SW480 (cell line): ENCODE measurements around the gene SAMD7.

ENCODE experiments used
- DNase-seq: peaks from one replicate; pipeline ENCODE4 v3.0.0-alpha.2; 2016; ENCODE audit warnings: low spot score

SAMD7 gene

GRCh38 chr3:169907944-169908343 lies 3.4 kb upstream of the SAMD7 start:
- DNase-seq = no peak

DNA sequence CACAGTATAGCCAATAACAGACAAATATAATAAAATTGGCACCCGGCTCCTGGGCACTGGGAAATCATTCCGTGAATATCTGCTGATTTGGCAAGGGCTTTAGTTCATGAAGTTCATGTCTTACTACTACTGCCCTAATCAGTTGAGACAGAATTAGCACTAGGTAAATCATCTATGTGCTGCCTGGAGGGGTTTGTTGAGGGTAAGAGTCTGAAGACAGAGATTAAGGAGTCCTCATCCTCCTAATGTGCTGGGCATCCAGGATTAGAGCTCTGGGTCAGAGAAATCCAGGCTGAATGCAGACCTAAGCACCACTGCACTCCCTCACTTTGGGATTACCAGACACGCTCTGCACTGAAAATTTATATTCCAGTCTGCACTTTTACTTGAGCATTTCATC lies 2.0 kb downstream of the SAMD7 start:
- DNase-seq = no peak

- DNase-seq = peak; percentile 23
Observed at GRCh38 chr3:169914321-169914720, 2.9 kb downstream of the SAMD7 start.

GRCh38 chr3:169923189-169923588 lies 11.8 kb downstream of the SAMD7 start:
- DNase-seq = no peak

- DNase-seq = no peak
Observed at GRCh38 chr3:169923831-169924230, 12.5 kb downstream of the SAMD7 start.

DNA sequence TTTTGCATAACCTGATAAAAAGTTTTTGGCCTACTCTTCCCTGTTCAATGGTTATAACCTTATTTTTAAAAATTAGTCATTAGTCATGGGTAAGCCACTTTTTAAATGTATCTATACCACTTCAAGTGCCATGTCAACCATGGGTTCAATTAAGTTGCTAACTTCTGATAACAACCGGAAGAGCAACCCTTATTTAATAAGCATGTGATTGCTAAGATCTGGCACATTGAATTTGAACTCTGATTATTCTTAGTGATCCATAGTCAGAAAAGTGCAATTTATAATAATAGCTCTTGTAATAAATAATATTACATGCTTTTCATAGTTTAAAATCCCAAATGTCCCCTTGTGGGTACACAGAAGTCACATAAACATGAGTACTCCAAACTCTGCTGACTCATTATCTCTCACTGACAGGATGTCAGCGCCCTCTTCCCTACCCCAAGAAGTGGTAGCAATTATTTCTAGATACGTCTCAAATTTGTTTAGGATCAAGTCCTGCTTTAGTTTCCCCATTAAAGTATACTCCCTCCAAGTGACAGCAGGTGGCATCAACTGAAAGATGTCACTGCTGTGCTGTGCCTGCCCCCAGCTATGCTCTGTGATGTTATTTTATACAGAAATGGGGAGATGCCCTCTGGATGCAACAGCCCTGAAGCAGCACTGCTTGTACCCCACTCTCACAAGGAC lies 18.6 kb downstream of the SAMD7 start:
- peak; percentile 18 for DNase-seq

DNA sequence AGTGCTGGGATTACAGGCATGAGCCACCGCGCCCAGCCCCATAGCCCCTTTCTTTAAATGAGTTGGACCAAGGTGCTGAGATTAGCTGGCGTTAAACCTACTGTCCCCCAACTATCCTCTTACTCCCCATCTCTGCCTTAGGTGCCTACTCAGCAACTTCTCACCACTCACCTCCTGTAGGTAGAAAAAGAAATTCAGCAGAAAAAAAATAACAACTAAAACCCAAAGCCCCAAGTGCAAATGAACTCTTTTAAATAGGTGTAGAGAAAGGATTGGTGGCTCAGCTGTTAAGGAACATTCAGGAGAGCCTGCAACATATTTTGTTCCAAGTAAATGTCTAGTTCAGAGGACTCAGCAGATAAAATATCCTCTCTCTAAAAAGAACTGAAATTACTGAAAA lies 19.5 kb downstream of the SAMD7 start:
- no peak for DNase-seq

- DNase-seq = no peak
Observed at GRCh38 chr3:169931747-169932520, 20.6 kb downstream of the SAMD7 start.

- no peak for DNase-seq
Observed at GRCh38 chr3:169939320-169939719, 27.9 kb downstream of the SAMD7 start.

GRCh38 chr3:169939751-169940150 lies 28.4 kb downstream of the SAMD7 start:
- DNase-seq = no peak

DNA sequence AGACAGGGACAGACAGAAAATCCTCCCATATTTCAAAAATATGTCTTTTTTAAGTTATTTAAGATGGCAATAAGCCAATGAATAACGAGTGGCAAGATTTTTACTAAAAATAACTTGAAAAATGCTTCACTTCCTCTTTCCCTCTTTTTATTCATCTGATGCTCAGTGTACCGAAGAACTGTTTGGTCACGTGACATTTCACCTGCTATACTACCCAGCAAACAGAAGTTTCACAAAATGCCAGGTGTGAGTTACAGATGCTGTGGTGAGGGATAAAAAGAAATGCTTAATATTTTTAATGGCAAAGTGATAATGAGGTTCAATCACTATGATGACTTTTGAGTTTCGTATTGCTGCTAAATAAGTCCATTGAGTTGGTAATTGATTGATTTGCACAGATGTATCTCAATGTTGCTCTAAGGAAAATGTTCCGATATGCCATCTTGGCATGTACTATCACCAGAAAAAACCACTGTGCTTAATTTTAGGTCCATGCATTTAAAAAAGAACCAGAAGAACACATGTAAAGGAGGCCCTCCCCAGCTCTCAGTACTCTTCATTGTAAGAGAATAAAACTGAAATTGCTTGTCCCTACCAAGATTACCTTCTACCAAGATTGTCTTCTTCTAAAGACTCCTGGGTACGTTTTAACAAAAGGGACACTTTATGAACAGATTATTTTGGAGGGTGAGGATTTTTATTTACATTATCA lies 29.3 kb downstream of the SAMD7 start:
- no peak for DNase-seq

- no peak for DNase-seq
Observed at GRCh38 chr3:169945313-169945712, 33.9 kb downstream of the SAMD7 start.

DNA sequence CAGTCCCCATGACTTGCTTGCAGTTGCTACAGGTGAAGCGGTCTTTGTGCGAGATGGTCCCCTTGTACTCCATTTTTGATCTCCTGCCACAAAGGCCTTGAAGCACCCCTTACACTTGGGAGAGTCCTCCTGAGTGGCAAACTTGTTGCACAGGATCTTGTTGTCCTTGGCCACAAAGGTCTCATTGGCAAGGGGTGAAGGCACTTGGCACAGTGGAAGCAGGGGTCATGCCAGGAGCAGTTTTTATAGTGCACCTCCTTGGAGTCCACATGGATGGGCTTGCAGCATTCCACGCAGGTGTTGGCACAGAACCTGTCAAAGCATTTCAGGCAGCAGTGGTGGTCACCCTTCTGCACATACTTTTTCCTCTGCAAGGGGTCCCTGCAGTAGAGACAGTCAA lies 35.0 kb downstream of the SAMD7 start:
- DNase-seq = no peak

- no peak for DNase-seq
Observed at GRCh38 chr3:169948559-169949448, 37.4 kb downstream of the SAMD7 start.

DNA sequence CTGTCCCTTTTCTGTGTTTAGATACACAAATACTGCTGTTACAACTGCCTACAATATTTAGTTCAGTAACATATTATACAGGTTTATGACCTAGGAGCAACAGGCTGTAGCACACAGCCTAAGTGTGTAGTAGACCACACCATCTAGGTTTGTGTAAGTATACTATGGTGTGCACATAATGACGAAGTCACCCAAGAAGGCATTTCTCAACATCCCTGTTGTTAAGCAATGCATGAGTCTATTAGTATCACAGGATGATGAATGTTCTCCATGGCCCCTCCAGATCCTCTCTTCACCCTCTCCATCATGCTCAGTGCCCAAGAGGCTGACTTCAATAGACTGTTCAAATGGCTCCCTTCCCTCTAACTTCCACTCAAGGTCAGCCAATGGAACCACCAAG lies 40.7 kb downstream of the SAMD7 start:
- no peak for DNase-seq

DNA sequence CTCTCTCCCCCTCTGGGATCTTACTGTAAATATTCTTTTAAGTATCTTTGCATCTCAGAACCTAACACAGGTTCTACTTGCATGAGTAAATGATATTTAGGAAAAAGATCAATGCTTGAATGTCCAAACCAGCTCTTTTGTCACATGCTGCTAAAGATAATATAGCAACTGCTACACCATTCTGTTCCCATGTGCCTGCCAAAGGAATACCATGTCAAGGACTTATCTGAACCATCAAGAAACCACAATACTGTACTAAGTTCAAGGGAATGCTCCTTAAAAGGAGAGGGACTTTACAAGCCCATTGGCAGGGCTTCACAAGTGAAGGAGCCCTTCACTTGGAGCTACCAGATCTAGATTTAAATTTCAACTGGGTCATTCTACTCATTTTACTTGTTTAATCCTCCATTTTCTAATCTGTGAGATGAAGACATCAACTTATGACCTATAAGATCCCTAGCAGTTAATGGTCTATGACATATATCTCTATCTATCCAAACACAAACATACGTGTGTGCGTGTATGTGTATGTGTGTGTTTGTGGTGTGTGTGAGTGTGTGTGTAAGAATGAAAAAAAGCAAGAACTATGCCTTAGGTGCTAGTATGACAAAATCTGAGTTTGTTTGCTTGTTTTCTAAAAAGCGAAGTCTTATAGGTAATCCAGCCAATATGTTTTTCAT lies 42.2 kb downstream of the SAMD7 start:
- no peak for DNase-seq

DNA sequence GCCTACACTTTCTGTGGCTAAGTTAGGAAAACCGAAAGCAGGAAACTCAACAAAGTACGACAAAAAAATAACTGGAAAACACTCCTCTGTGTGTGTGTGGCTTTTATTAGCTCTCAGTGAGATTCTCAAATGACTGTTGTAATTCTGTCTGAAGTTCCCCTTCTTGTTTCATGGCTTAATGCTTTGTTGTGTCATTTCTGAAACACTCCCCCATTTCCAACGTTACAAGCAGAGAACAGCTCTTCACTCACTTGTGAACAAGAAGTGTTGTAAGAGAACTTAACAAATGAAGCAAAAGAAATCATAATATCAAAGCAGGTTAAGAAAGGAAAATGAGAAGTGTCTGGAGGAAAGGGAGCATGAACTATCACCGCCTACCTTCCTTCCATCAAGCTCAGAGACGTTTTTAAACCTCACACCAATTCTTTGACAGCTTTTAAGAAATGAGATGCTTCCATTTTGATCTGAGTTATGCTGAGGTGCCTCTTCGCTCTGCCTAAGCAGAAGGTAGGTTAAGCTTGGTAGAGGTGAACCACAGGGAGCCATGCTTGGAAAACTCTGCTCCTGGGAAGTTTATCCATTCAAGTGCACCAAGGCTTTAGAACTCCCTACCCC lies 42.9 kb downstream of the SAMD7 start:
- DNase-seq = no peak

GRCh38 chr3:169955406-169955805 lies 44.0 kb downstream of the SAMD7 start:
- DNase-seq = no peak

GRCh38 chr3:169964176-169964575 lies 52.8 kb downstream of the SAMD7 start:
- DNase-seq = no peak

DNA sequence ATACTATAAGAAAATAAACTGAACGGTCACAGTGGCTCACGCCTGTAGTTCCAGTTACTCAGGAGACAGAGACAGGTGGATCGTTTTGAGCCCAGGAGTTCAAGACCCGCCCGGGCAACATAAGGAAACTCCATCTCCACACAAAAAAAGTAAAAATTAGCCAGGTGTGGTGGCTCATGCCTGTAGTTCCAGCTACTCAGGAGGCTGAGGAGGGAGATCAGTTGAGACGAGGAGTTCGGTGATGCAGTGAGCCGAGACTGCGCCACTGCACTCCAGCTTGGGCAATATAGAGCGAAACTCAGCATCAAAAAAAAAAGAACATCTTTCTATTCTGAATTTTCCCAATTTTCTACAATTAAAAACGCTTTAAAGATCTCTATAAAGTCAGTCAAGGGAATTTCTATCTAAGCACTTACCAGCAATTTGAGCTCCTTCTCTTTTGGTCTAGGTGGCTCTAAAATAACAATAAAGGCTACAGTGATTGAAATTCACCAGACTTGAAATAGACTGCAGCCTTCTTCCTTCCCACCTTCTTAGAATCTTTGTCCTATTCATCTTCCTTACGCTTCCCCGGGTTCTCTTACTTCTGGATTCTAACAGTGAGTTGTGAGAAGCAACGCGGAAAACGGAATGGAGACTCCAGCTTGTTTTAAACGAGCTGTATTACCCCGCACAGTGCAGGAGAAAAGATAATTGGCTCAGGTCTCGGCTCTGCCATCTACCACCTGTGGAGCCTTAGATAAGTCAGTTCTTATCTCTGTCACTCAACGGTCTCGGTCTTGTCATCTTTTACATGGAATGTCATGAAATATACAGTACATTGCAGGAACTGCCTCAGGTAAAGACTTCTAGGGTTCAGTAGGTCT lies 54.4 kb downstream of the SAMD7 start:
- peak; percentile 52 for DNase-seq
